GM21529 (cell line): ENCODE measurements around the gene TMEM163.

Experiments
- ATAC-seq: cut with Tn5 transposase; IDR thresholded peaks from one replicate; pipeline ENCODE4 v1.9.1; 2021; ENCODE audit not compliant: unreplicated experiment

The TMEM163 gene

DNA sequence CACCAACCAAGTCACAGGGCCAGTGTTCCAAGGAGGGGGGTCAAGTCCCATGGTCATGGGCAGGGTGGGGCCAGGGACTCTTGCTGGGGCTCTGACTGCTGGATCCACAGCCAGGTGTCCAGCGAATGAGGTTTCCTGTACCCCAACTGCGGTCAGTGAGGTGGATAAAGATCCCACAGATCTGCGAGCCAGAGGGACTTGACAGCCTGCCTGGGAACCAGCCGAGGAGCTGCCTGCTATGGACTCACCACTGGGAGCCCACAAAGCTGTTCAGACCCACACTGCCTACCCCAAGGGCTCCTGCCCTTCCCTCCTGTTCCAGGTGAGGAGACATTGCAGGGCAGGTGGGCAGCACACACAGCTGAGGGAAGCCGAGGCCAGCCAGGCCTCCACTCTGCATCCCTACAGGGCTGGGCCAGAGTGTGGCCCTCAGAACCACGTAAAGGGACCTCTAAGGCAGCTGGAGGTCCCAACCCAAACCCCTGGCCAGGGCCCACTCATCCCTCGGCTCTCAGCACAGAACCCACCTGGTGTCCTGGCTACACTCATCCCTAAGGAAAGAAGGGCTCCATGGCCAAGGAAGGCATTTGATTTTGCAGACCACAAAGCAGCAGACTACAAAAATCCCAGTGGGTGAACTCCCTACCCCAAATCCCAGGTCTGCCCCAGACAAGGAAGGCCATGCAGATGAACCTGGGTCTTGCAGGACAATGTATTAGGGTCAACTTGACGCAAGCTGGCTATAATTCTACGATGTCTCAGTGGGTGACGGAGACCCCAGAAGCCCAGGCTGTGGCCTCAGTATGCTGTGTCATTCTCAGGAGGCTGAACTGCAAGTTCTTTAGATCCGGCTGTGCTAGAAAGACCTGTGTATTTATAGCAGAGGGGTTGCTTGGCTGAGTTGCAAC lies 255.8 kb downstream of the TMEM163 start:
- ATAC-seq = no peak

DNA sequence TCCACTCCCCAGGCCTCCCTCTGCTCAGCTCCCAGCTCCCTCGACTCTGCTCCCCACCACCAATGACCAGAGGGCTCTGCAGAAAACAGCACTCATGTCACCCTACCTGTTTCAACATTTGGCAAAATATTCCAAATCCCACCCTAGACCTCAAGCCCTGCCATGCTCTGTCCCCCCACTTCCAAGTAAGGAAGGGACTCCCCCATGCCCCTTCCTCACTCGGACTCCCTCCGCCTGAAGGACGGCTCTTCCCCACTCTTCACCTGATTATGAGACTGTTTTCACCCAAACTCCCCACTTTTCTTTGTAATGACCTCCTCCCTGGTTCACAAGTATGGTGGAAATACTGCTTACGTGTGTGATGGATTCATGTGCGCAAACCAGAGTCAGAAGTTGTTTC lies 256.5 kb downstream of the TMEM163 start:
- ATAC-seq = no peak

DNA sequence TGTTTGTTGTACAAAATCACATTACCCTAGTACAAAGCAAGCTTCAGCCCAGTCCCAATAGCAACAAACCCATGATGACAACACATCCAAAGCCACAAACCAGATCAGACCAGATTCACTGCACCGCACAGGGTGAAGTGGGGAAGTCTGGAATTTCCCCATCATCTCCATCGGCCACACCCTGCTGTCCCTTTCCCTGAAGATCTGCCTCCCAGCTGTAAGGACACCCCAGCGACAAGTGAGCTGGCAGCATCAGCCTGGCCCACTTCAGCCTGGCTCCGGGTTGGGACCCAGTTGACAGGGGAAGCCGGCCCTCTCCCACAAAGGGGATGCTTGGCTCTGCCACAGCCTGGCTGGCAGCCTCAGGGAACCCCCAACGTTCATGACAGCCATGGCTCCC lies 257.3 kb downstream of the TMEM163 start:
- ATAC-seq = no peak

DNA sequence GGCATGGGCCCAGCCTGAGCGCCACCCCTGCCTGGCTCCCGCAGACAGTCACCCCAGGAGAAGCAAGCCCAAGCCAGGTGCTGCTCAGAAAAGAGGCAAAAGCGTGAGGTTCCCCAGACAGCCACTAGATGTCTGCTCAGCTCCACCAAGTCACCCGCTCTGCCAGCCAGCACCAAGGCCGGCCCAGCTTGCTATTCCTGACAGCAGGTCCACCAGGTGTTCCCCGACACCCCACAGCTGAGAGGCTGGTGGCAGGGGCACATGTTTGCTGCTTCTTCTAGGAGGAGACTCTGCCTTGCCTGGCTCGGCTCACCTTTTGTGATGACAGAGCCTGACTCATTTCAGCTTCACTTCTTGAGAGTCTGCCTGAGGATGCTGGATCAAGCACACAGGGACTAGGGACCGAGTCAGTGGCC lies 258.2 kb downstream of the TMEM163 start:
- ATAC-seq = peak; percentile 88

DNA sequence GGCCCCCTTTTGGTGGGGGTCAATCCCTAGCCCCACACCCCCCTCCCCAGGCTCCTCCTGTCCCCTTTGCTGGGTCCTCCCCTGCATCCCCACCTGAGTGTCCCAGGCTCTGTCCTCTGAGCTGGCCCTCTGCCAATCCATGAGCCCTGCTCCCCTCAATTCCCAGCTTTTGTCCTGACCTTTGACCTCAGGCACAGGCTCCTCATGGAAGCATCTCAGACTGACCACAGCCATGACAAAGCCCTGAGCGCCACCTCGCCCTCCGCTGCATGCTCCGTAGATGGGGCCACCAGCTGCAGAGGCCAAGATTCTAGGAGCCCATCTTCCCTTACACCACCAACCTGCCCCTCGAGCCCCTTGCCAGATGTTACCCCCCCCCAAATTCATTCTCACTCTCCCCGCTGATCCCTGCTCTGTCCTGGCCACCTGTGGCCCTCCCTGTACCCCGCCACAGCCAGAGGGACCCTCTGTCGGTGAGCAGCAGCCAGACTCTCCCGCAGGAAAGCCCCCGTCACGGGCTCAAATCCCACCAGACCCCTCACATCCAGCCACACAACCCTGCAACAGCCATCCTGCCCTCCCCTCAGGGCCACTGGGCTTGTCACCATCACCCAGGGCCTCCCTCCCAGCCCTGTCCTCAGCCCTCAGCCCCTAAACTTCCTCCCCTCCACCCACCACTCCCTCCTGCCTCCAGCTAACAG lies 258.9 kb downstream of the TMEM163 start:
- no peak for ATAC-seq

- ATAC-seq = no peak
These were observed 259.9 kb downstream of the TMEM163 start for GRCh38 chr2:134458950-134459349.

DNA sequence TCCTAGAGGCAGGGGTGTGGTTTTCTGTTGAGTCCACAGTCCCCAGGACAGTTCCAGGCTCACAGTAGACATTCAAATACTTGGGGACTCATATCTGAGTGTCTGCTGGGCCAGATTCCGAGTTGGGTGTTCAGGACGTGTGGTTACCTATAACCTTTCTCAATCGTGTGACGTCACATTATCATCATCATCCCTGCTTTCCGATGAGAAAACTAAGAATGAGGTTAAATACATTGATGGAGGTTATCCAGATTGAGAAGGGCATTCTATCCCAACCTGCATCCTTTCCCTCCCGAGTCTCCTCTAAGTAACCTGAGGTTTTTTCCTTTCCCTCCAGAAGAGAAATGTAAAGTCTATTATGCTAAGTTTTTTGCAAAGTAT lies 260.3 kb downstream of the TMEM163 start:
- ATAC-seq = no peak

- ATAC-seq = no peak
These were observed 260.9 kb downstream of the TMEM163 start for GRCh38 chr2:134457765-134458472.

- no peak for ATAC-seq
These were observed 261.4 kb downstream of the TMEM163 start for GRCh38 chr2:134457353-134457752.

DNA sequence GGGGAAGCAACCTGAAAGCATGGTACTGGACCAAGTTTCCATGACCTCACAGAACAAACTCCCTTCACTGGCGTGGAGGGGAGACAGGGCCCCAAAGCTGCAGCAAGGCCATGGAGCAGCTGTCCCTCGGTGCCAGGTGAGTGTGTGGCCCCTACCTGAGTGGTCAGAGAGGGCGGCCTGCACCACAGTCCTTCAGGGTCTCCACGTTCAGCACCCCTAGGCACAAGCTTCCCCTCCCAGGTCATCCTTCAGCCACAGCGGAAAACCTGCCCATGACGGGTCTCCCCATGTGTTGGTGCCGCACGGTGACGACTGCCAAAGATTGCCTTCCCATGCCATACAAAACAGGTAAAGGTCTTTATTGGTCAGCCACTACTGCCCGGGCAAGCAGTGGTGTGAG lies 263.4 kb downstream of the TMEM163 start:
- no peak for ATAC-seq

- no peak for ATAC-seq
These were observed 263.9 kb downstream of the TMEM163 start for GRCh38 chr2:134454931-134455330.

GRCh38 chr2:134454426-134454825 lies 264.4 kb downstream of the TMEM163 start:
- no peak for ATAC-seq

- ATAC-seq = no peak
These were observed 264.8 kb downstream of the TMEM163 start for GRCh38 chr2:134453973-134454372.

DNA sequence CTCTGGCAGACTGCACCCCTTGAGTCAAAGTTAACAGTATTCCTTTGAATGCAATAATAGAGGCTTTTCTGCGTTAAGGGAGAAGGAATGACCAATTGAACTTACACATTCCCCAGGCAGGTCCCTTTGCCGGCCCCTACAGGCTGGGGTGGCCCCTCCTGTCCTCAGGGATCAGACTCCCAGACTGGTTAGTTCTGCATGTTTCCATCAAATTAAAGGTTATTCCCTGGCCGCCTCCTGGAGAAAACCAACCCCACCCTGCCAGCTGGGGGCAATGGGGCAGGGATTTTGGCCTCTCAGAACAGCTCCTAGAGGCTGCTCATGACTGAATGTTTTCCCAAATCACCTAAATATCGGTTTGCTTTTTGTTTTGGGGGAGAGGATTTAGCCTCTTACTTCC lies 265.3 kb downstream of the TMEM163 start:
- no peak for ATAC-seq

DNA sequence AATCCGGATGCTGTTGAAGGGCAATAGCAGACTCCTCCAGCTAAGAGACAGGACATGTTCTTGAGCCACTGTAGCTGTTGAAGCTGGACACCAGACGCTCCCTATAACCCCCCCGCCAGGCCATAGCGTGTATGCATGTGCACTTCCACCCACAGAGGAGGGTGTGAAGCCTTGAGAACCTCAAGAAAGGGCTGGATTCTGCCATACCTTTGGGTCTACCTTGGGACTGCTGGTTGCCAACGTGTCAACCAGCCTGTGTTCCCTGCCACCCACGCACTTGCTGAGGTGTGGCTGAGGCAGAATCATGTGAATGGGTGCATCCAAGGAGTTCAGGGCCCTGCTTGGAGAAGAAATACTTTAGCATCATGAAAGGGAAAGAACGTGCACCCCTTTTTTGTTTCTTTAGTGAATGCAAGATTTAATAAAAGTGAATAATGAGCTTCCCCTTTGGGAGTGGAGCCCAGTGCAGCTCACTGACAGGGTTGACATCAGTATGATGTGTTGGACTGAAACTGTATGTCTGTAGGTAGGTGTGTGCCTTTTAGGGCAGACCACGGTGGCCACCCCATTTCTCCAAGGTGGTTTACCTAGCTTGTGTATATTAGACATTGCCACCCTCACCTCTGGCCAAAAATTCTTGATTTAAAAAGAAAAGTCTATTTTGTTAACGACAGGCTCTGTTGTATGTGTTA lies 266.6 kb downstream of the TMEM163 start:
- no peak for ATAC-seq

GRCh38 chr2:134451347-134451630 lies 267.5 kb downstream of the TMEM163 start:
- no peak for ATAC-seq

DNA sequence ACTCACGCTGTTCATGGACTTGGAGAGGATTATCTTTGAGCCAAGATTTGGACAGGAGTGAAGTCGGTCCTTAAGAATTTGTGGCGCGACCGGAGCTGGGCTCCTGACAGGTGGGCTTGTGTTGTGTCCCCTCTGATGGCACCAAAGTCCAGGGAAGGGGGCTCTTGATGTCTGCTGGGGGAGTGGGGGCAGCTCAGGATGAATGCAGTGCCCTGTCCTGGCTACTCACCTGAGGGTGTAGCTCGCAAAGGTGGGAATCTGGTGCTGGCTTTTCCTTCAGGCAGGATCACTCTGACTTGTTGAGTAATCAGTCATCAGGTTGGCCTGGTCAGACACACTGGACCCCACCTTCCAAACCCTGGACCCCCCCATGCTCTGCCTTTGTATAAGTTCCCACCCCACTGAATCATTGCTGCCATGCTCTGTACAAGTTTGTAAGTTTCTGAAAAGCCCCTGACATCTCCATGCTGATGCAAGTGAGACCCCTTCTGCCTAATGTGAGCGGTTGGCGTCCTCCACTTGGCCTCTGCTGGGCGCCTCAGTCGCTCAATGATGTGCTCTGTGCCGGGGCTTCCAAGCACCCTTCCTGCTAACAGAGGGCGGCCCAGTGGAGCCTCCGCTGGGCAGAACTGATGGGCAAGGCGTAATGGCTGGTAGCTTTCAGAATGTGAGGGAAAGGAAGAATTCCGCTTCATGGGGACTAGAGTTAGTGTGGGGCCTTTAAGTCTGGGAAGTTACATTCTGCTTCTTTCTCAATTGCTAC lies 268.9 kb downstream of the TMEM163 start:
- no peak for ATAC-seq

DNA sequence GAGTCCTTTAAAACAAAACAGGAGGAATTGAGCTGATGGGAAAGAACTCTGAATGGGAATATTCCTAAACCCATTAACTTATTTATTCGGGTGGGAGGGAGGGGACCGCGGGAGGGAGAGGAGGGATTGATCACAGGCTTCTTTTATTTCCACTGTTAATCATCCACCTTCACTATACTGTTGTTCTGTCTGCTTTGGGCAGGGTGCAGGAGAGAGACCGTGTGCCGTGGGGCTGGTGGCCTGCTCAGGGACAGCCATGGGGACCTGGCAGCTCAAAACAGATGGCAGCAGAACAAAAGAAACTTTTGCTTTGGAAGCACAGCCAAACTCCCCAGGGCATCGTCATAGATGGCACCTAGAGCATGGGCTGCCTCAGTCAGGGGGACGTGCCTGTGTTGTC lies 269.6 kb downstream of the TMEM163 start:
- ATAC-seq = no peak

DNA sequence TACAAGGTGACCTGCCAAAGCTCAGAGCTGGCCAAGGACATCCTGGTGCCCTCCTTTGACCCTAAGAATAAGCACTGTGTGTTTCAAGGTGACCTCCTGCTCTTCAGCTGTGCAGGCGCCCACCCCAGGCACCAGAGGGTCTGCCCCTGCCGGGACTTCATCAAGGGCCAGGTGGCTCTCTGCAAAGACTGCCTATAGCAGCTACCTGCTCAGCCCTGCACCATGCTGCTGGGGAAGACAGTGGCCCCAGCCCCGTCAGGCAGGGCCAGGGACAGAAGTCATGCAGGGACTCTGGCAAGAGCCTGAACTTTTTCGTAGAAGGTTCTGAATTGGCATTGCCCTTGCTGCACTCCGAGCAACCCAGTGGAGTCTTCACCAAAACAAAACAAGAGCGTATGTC lies 270.1 kb downstream of the TMEM163 start:
- no peak for ATAC-seq

DNA sequence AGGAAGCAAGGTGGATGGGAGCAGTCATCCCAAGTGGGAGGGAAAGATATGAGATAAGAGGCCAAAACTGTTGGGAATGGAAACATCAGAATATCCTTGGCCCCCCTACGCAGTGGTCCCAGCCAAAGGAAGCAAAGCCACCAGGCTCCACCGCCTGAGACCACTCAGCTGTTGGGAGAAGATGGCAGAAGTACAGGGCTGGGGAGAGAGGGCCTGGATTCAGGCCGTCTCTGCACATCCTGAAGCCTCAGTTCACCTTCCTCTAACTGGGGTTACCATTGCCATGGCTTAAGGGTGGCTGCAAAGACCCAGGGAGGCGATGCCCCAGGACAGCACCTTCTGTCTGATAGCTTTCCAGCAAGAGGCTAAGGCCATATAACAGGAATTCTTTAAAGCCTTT lies 271.1 kb downstream of the TMEM163 start:
- no peak for ATAC-seq
